Measurements from ENCODE around the gene PNPLA7.

DNA sequence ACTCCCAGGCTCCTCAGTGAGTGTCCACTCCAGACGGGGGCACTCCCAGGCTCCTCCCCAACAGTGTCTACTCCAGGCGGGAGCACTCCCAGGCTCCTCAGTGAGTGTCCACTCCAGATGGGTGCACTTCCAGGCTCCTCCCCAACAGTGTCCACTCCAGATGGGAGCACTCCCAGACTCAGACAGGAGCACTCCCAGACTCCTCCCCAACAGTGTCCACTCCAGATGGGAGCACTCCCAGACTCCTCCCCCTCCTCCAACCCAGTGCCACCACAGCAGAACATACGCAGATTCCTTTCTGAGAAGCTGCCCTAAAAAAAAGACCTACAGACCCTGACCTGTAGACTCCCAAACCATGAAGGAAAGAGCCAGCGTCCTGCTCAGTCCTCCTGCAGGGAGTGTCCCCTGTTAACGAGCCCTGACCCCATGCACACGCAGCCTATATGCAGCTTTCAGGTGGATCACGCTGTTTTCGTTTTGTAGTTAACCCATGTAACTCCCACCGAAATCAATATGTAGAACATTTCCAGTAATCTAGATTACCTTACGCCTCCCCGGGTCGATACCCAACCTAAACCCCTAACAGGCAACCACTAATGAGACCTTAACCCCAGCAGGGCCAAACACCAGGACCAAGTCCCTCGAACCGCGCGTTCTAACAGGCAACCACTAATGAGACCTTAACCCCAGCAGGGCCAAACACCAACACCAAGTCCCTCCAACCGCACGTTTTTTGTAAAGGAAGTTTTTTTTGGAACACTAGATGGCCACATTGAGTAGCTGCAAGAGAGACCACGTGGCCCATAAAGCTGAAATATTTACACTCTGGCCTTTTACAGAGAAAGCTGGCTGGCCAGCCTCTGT is 15.7 kb downstream of the PNPLA7 start:
- TF ChIP-seq, protein P1, sequence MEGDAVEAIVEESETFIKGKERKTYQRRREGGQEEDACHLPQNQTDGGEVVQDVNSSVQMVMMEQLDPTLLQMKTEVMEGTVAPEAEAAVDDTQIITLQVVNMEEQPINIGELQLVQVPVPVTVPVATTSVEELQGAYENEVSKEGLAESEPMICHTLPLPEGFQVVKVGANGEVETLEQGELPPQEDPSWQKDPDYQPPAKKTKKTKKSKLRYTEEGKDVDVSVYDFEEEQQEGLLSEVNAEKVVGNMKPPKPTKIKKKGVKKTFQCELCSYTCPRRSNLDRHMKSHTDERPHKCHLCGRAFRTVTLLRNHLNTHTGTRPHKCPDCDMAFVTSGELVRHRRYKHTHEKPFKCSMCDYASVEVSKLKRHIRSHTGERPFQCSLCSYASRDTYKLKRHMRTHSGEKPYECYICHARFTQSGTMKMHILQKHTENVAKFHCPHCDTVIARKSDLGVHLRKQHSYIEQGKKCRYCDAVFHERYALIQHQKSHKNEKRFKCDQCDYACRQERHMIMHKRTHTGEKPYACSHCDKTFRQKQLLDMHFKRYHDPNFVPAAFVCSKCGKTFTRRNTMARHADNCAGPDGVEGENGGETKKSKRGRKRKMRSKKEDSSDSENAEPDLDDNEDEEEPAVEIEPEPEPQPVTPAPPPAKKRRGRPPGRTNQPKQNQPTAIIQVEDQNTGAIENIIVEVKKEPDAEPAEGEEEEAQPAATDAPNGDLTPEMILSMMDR (conservative IDR thresholded peaks at IDR 0.05 in 1 of 2, IDR thresholded peaks at IDR 0.05 in 1 of 2; ENCODE audit: extremely low read depth in 1 of 2, insufficient read depth in 1 of 2, low read depth in 1 of 2, low read length in 2 of 2): peak; percentile 56 to 73
- no peak for TF ChIP-seq EZH2 (IDR thresholded peaks at IDR 0.05; ENCODE audit: borderline replicate concordance, low read length)

All from mammary epithelial cell (primary cell).